ENCODE measurements around the gene PTGR3.

GRCh38 chr18:75257605-75258004, 48.7 kb upstream of the PTGR3 start:
- TF ChIP-seq MAX (IDR thresholded peaks at IDR 0.05) (no peak), CTCF (IDR thresholded peaks at IDR 0.05; ENCODE audit: low read depth, low read length, missing input control) (no peak), RAD21 (IDR thresholded peaks at IDR 0.05) (no peak)
